Measurements from ENCODE around the gene SEMA4F. TPM values are rescaled to one million over a fixed set of nuclear protein-coding genes. Genes with fewer than 3 reads are reported as not detected.

The SEMA4F gene
- total RNA-seq, 1 experiment from 2014 or later = 6.6 TPM

DNA sequence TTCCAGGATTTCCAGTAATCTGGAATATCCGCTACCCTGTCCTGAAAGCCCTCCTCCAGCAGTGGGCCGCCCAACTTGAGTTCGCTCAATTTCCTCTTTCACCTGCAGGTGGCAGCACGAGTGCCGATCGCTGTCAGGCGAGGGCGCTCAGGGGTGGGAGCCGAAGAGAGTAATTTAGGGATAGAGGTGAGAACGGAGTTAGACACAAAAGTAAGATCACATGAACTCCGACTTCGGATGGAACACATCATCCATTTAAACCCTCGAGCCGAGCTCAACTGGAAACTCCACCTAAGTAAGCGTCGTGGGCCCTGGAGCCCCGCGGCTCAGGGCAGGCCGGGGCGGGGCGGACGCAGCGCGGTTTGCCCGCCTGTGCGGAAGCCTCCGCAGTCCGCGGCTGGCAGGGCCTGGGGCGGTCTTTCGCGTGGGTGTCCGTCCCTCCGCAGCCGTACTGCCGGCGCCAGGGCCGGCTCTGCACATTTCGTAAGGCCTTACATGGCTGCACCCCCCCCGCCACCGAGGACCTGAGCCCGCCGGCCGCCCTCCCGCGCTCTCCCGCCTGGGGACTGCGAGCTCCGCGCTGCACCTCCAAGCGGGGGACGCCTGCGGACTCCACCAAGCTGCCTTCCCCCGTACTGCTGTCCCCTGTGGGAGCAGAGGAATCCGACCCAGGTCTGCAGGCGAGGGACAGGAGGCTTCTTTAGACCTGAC, 61.2 kb downstream of the SEMA4F start:
- peak; percentile 83 for DNase-seq
- Histone ChIP-seq H2BK15ac (ENCODE audit: low read depth, low read length) (no peak overlapping the region), H3K18ac (ENCODE audit: insufficient read length, low read depth, low read length) (no peak overlapping the region), H3K79me1 (ENCODE audit: insufficient read depth, low read depth, low read length, poor library complexity, severe bottlenecking) (no peaks in the 10 kb centered on the region), H3K56ac (ENCODE audit: insufficient read length, low read depth, low read length) (no peak overlapping the region), H3K27ac (ENCODE audit: insufficient read length, low read depth, low read length) (no peak overlapping the region), H2AFZ (ENCODE audit: low read length) (no peak overlapping the region), H3K4me1 (ENCODE audit: insufficient read depth, low read length) (no peaks in the 10 kb centered on the region), H2BK5ac (ENCODE audit: insufficient read length, low read length) (no peak overlapping the region), H4K5ac (ENCODE audit: insufficient read length, low read depth, low read length) (no peak overlapping the region), H4K91ac (ENCODE audit: insufficient read length, low read depth, low read length) (no peak overlapping the region), H3T11ph (ENCODE audit: low read length) (no peak overlapping the region), H4K20me1 (ENCODE audit: control insufficient read depth, insufficient read depth, insufficient read length) (no peaks in the 10 kb centered on the region), H3K23ac (ENCODE audit: insufficient read length, low read depth, low read length) (no peak overlapping the region), H3K4me2 (ENCODE audit: insufficient read depth, insufficient read length, low read length) (peak overlapping the region; percentile 87), H2AK5ac (ENCODE audit: insufficient read length, low read length) (no peak overlapping the region), H2BK20ac (ENCODE audit: low read depth, low read length, poor library complexity, severe bottlenecking) (no peak overlapping the region), H3K4ac (ENCODE audit: low read depth, low read length) (no peak overlapping the region), H2BK12ac (ENCODE audit: insufficient read length, low read depth, low read length) (no peak overlapping the region), H3K23me2 (ENCODE audit: insufficient read length, low read depth, low read length, poor library complexity, severe bottlenecking) (no peaks in the 10 kb centered on the region), H3K79me2 (ENCODE audit: insufficient read depth, low read length) (no peaks in the 10 kb centered on the region), H3K9me3 (ENCODE audit: control insufficient read depth, low read depth, low read length) (no peaks in the 10 kb centered on the region), H3K9ac (ENCODE audit: extremely low read depth, insufficient read length, low read length) (no peak overlapping the region), H3K27me3 (ENCODE audit: insufficient read depth, low read length) (peaks cover 8% of the 10 kb centered on the region; the same call in 1 of the 2 replicates), H3K14ac (ENCODE audit: insufficient read depth, low read length) (no peak overlapping the region), H4K8ac (replicated peaks; ENCODE audit: insufficient read length, low read depth, low read length) (no peak overlapping the region), H2BK120ac (ENCODE audit: low read depth, low read length, poor library complexity, severe bottlenecking) (no peak overlapping the region)
- no peaks in the 10 kb centered on the region; a peak in 1 of 7 replicates for H3K36me3 Mint-ChIP-seq (ENCODE audit: insufficient read depth in 1 of 3, low read depth in 3 of 3)
- H3K27ac Mint-ChIP-seq = no peak overlapping the region
- no CpG with 5 or more reads among the region's 56 CpGs for WGBS (ENCODE audit: extremely low coverage, insufficient read length, low lambda C conversion rate)
- H3K9me3 Mint-ChIP-seq = no peaks in the 10 kb centered on the region
- peaks cover 4 to 9% of the 10 kb centered on the region in 2 experiments; a peak in 3 of 4 replicates for H3K4me1 Mint-ChIP-seq
- H3K27me3 Mint-ChIP-seq (ENCODE audit: low read depth) = peaks cover 5% of the 10 kb centered on the region
- H3K4me3 Mint-ChIP-seq = peak overlapping the region; percentile 76 to 91
- TF ChIP-seq, protein P1, sequence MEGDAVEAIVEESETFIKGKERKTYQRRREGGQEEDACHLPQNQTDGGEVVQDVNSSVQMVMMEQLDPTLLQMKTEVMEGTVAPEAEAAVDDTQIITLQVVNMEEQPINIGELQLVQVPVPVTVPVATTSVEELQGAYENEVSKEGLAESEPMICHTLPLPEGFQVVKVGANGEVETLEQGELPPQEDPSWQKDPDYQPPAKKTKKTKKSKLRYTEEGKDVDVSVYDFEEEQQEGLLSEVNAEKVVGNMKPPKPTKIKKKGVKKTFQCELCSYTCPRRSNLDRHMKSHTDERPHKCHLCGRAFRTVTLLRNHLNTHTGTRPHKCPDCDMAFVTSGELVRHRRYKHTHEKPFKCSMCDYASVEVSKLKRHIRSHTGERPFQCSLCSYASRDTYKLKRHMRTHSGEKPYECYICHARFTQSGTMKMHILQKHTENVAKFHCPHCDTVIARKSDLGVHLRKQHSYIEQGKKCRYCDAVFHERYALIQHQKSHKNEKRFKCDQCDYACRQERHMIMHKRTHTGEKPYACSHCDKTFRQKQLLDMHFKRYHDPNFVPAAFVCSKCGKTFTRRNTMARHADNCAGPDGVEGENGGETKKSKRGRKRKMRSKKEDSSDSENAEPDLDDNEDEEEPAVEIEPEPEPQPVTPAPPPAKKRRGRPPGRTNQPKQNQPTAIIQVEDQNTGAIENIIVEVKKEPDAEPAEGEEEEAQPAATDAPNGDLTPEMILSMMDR (conservative IDR thresholded peaks at IDR 0.05) = peak; percentile 95

Measured in H9 (cell line).